ENCODE measurements around the gene NRP2.

NRP2 gene

DNA sequence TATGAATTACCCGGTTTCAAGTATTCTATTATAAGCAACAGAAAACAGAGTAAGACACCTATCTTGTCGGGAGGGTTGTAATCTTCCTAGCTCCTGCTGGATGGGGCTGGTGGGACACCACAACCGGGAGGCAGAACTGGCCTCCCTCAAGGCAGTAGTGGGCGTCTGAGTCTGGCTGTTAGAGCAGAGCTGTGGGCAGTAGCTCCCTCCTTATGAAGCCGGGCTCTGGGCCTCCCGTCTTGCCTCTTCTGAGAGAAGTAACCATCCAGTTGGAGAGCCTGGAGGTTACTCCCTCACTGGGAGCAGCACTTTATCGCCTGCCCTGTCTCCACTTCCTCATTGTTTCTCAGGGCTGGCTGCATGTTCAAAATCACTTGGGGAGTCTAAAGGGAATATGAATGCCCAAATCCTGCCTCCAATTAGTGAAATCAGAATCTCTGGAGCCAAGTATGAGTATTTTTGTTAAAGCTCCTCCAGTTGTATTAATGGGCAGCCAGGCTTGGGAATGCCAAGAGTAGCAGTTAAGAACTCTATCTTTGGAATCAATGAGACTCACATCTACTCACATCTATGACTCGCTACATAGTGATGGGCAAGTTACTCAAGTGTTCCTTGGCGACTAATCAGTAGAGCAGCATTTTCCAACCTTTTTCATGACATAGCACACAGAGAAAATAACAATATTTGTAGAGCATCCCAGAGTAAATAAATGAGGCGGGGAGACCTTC lies 27.3 kb upstream of the NRP2 start:
- Mint-ChIP-seq H3K36me3 (ENCODE audit: low read depth) (no peaks in the 10 kb centered on the region), H3K27ac (no peak overlapping the region)

DNA sequence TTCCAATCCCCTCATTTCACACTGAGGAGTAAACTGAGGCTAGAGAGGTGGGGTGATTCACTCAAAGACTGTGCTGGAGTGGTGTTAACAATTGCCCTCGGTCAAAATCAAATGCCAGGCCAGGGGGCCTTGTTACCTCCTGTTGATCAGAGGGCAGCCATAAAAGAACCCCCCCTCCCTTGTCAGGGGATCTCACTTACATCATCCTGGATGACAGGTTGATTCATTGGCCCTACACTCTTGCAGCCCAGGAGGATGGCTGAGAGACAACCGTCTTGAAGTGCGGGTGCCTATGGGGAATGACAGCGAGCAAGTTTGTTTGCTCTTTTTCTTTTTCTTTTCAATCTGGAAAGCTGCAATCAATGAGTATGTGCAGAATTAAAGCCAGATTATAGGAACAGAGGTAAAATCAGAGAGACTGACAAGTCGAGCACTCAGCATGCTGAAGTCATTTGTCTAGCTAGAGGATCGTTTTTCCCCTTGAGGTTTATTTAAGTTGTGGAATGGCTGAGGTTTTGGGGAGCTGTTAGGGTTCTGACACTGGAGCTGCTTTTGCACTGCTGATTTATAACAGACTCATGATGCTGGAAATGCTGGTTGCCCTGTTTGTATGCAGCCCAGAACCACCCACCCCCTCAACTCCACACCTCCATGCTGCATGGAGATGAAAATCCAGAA lies 26.4 kb upstream of the NRP2 start:
- Mint-ChIP-seq H3K36me3 (ENCODE audit: low read depth) (no peaks in the 10 kb centered on the region), H3K27ac (no peak overlapping the region), H3K4me1 (ENCODE audit: low read depth) (peaks cover 16% of the 10 kb centered on the region), H3K27me3 (no peaks in the 10 kb centered on the region), H3K9me3 (no peaks in the 10 kb centered on the region), H3K4me3 (no peak overlapping the region)

More for the DNA sequence above, 27.3 kb upstream of the NRP2 start:
- Mint-ChIP-seq H3K9me3 (no peaks in the 10 kb centered on the region), H3K4me1 (ENCODE audit: low read depth) (peaks cover 7% of the 10 kb centered on the region), H3K27me3 (no peaks in the 10 kb centered on the region), H3K4me3 (no peak overlapping the region)

DNA sequence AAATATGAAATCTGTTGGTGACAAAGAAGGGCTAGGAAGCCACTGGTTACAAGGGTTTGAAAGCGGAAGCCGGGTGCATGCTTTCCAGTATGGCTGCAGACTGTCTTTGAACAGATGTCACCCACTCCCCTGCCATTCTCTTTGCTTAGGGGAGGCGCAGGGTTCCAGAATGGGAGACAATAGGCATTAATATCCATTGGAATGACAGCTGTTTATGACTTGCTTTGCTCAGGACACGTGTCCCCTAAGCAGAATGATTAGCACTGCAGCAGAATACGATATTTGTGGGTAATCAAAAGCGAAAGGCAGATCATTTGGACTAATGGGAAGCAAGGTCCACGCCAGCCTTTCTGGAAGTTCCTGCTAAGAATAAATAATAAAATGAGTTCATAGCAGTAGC lies 25.8 kb upstream of the NRP2 start:
- Mint-ChIP-seq H3K36me3 (ENCODE audit: low read depth) (no peaks in the 10 kb centered on the region), H3K9me3 (no peaks in the 10 kb centered on the region), H3K27ac (no peak overlapping the region)

DNA sequence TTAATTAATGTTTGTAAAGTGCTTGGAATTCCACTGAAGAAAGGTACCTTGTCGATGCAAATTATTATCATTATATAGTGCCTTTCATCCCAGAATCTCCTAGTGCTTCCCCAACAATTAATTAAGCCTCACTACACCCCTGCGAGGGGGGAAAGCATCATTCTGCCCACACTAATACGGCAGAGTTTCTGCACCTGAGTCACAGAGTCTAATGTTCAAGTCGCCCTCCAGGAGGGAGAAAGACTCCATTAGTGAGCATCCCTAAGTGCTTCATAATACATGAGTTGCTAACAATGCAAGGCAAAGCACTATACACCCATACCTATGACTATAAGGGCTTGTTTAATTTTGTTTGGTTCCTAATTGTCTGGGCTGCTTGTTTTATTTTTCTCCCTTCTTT lies 25.4 kb upstream of the NRP2 start:
- Mint-ChIP-seq H3K27ac (no peak overlapping the region), H3K4me1 (ENCODE audit: low read depth) (peaks cover 26% of the 10 kb centered on the region), H3K27me3 (no peaks in the 10 kb centered on the region), H3K9me3 (no peaks in the 10 kb centered on the region), H3K36me3 (ENCODE audit: low read depth) (no peaks in the 10 kb centered on the region), H3K4me3 (no peak overlapping the region)

More for the DNA sequence above, 25.8 kb upstream of the NRP2 start:
- peaks cover 21% of the 10 kb centered on the region for H3K4me1 Mint-ChIP-seq (ENCODE audit: low read depth)
- H3K4me3 Mint-ChIP-seq: no peak overlapping the region
- no peaks in the 10 kb centered on the region for H3K27me3 Mint-ChIP-seq

DNA sequence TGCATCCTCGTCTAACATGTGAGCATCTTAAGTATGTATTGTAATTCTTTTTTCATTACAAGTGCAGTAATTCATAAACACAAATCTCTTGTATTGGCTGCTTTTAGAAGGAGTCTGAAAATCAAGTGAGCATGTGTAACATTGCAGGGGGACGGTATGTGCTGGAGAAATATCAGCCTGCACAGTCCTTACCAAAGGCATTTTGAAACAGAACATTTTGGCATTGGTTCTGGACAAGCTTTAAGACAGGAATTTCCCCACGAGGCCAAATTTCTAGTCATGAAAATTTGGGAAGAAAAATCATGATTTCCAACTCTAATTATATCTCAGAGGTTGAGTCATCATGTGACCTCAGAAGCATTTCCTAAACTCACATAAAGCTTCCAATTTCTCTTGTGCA lies 24.7 kb upstream of the NRP2 start:
- Mint-ChIP-seq H3K36me3 (ENCODE audit: low read depth) (no peaks in the 10 kb centered on the region), H3K9me3 (no peaks in the 10 kb centered on the region), H3K4me3 (no peak overlapping the region), H3K4me1 (ENCODE audit: low read depth) (peaks cover 32% of the 10 kb centered on the region), H3K27ac (no peak overlapping the region), H3K27me3 (no peaks in the 10 kb centered on the region)

DNA sequence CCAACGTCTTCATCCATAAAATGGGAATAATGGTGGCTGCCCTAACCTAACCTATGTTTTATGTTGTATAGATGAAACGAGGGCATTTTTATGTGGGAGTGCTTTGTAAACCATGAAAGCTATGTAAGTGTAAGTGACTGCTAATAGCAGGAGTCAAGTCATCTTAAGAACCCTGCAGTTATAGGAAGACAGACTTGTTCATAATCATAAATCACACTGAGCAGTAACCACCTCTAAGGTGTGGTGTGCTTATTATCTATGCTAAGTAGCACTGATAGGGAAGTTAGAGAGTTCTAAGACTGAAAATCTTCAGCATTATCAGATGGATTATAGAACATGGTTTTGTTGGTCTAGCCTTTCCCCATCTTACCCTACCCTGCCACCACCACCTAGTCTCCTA lies 24.2 kb upstream of the NRP2 start:
- Mint-ChIP-seq H3K4me3 (no peak overlapping the region), H3K9me3 (no peaks in the 10 kb centered on the region), H3K27me3 (no peaks in the 10 kb centered on the region), H3K4me1 (ENCODE audit: low read depth) (peaks cover 33% of the 10 kb centered on the region), H3K36me3 (ENCODE audit: low read depth) (no peaks in the 10 kb centered on the region), H3K27ac (no peak overlapping the region)

DNA sequence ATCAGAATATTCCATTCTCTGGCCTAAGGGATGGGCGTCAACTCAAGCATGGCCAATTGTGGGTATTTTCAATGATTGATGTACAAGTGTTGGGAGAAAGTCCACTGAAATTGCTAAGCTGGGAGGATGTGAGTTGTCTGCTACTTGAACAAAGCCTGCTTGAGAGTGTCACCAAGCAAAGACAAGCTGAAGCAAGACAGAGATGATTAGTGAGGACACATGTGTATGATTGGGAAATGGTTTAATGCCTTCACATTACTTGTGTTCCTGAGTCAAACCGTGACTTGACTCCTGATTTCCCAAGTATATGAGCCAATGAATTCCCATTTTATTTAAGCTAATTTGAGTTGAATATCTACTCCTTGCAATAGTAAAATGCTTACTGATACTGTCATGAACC lies 23.7 kb upstream of the NRP2 start:
- H3K4me1 Mint-ChIP-seq (ENCODE audit: low read depth): peaks cover 33% of the 10 kb centered on the region
- H3K9me3 Mint-ChIP-seq: no peaks in the 10 kb centered on the region
- H3K27ac Mint-ChIP-seq: no peak overlapping the region
- H3K4me3 Mint-ChIP-seq: no peak overlapping the region
- H3K36me3 Mint-ChIP-seq (ENCODE audit: low read depth): no peaks in the 10 kb centered on the region
- no peaks in the 10 kb centered on the region for H3K27me3 Mint-ChIP-seq

DNA sequence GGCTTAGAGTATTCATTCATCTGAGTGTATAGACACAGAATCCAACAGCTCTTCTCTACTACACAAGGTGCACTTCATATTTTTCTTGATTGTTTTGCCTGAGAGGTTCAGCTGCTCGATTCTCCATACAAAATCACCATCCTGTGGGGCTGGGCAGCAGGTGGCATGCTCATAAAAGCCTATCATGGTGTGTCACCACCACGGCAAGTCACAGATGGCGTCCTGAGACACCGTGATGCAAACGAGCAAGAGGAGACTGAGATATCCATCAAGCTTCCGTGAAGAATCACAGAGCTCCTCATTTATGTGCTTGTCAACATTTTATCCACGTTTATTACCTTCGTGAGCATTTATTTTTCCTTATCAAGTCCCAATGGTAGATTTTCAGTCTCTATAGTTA lies 22.4 kb upstream of the NRP2 start:
- H3K27ac Mint-ChIP-seq: no peak overlapping the region
- no peaks in the 10 kb centered on the region for H3K9me3 Mint-ChIP-seq
- H3K4me1 Mint-ChIP-seq (ENCODE audit: low read depth): peaks cover 33% of the 10 kb centered on the region
- no peaks in the 10 kb centered on the region for H3K27me3 Mint-ChIP-seq
- no peaks in the 10 kb centered on the region for H3K36me3 Mint-ChIP-seq (ENCODE audit: low read depth)
- no peak overlapping the region for H3K4me3 Mint-ChIP-seq

DNA sequence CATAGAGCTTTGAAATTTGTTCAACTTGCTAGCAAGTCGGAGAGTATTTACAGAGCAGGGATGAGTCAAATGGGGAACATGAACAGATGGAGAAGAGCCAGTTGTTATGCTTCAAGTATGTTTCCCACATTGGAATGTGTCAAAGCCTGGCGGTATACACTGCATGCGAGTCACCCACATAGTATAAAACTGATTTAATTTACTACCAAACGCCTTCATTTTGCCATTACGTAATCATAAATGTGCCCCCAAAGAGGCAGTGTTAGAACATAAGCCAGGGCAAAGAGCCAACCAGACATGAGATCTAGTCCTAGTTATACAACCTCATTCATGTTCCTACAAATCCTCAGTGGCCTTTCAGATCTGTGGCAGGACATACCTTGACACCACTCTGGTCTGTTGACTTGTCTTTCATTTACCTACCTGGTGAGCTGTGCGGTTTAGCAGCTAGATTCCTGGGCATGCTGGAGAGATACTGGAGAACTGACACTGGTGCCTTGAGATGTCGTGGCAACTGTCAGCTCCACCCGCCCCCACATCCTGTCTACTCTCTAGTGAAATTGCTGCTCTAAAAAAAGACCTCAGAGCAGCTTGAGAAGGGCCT lies 21.7 kb upstream of the NRP2 start:
- Mint-ChIP-seq H3K9me3 (no peaks in the 10 kb centered on the region), H3K27me3 (no peaks in the 10 kb centered on the region), H3K27ac (peak overlapping the region; percentile 23), H3K4me3 (no peak overlapping the region), H3K36me3 (ENCODE audit: low read depth) (no peaks in the 10 kb centered on the region), H3K4me1 (ENCODE audit: low read depth) (peaks cover 28% of the 10 kb centered on the region)

DNA sequence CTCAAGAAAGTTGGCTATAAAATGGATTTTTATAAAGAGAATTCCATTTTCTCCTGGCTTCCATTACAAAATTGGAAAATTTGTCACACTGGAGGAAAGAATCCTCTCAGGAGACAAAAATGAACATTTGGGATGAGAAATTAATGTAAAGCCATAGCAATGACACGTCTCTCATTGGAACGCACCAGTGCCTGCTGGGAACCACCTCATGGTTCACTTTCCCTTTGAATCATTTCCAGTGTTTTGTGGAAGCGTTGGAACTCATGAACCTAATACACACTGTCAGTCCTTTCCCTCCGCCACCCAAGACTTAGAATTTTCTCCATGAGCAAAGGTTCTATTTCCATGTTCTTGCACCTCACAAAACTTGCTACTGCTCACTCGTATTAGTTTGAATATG lies 21.0 kb upstream of the NRP2 start:
- H3K27me3 Mint-ChIP-seq: no peaks in the 10 kb centered on the region
- H3K4me3 Mint-ChIP-seq: no peak overlapping the region
- no peak overlapping the region for H3K27ac Mint-ChIP-seq
- H3K36me3 Mint-ChIP-seq (ENCODE audit: low read depth): no peaks in the 10 kb centered on the region
- H3K4me1 Mint-ChIP-seq (ENCODE audit: low read depth): peaks cover 28% of the 10 kb centered on the region
- H3K9me3 Mint-ChIP-seq: no peaks in the 10 kb centered on the region

DNA sequence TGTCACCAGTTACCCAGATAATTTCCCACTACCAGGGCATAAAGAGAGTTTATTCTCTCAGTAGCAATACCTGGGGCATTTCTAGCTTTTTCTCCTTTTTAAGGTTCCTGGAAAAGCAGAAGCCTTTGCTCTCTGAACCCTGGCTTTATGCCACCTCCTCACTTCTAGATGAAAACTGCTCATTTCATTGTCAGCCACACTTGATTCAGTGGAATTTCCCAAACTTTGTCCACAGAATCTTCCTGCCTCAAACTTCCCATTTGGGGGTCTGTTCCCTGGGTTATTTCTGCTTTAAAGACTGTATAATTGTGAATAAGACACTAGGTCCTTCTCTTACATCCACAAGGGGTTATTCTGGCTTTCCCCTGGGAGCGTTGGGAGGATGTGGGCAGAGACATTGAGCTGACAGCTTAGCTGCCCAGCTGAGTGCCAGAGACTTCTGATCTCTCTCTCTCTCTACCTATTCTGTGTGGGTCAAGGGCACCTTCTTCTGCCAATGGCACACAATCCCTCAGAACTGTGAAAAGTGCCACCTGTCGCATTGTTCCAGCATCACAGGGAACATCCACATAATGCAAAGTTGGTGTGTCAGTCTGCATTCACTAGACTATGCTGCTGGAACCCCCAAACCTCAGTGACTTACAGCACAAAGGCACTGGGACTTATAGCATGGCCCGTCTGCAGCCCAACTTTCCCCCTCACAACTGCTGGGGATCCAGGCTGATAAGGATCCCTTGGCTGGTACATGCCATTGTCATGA lies 19.9 kb upstream of the NRP2 start:
- Mint-ChIP-seq H3K9me3 (no peaks in the 10 kb centered on the region), H3K4me1 (ENCODE audit: low read depth) (peaks cover 28% of the 10 kb centered on the region), H3K27me3 (no peaks in the 10 kb centered on the region), H3K36me3 (ENCODE audit: low read depth) (no peaks in the 10 kb centered on the region), H3K27ac (no peak overlapping the region), H3K4me3 (no peak overlapping the region)

DNA sequence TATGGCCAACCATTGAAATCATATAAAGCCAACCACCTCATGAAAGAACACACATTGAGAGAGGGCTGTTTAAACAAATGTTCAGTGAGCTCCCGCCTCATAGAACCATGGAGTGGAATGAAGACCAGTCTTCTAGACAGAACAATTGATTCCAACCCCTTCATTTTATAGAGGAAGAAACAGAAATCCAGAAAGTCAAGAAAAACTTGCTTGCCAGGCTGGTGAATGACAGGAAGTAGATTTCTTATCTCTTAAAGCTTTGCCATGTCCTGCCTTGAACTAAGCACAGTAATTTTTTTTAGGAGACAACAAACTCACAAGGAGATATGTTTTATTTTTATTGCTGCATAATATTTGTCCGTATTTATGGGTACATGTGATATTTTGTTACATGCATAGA lies 16.5 kb upstream of the NRP2 start:
- Mint-ChIP-seq H3K9me3 (no peaks in the 10 kb centered on the region), H3K27ac (no peak overlapping the region), H3K27me3 (peaks cover 9% of the 10 kb centered on the region), H3K4me1 (ENCODE audit: low read depth) (peaks cover 18% of the 10 kb centered on the region), H3K36me3 (ENCODE audit: low read depth) (no peaks in the 10 kb centered on the region), H3K4me3 (no peak overlapping the region)

DNA sequence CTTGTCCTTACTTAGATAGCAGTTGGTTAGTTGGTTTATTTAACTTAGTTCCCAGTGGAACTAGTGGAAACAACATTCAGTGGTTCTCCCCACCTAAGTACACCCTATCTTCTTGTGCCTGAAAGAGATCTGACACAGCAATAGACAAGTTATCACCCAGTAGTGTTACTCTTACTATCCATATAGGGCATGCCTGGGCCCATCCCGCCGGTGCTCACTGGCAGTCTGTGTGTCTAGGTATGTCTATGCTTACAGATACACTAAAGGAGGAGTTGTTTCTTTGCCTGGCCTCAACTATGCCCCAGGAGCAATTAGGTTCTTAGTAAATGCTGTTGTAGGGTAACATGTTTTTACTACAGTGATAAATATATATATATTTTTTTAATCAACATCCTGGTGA lies 12.0 kb upstream of the NRP2 start:
- Mint-ChIP-seq H3K36me3 (ENCODE audit: low read depth) (no peaks in the 10 kb centered on the region), H3K4me1 (ENCODE audit: low read depth) (no peaks in the 10 kb centered on the region), H3K4me3 (no peak overlapping the region), H3K27ac (no peak overlapping the region), H3K27me3 (peaks cover 9% of the 10 kb centered on the region), H3K9me3 (no peaks in the 10 kb centered on the region)

DNA sequence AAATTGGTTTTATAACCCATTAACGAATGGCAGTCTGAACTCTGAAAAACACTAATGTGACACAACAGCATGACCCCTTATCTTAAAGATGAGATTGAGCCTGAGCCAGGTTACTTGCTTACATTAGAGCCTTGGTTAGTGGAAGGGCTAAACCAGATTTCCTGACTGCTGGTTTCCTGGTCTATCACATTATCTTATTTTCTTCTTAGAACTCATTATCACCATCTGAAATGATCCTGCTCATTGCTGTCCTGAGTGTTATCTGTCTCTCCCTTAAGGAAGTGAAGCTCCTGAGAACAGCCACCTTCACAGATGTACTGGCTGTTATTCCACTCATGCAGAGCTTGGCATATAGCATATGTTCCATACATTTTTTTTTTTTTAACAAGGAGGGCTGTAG lies 9.0 kb upstream of the NRP2 start:
- Mint-ChIP-seq H3K36me3 (ENCODE audit: low read depth) (no peaks in the 10 kb centered on the region), H3K4me1 (ENCODE audit: low read depth) (no peaks in the 10 kb centered on the region), H3K27ac (no peak overlapping the region), H3K27me3 (peaks cover 9% of the 10 kb centered on the region), H3K4me3 (no peak overlapping the region), H3K9me3 (no peaks in the 10 kb centered on the region)

DNA sequence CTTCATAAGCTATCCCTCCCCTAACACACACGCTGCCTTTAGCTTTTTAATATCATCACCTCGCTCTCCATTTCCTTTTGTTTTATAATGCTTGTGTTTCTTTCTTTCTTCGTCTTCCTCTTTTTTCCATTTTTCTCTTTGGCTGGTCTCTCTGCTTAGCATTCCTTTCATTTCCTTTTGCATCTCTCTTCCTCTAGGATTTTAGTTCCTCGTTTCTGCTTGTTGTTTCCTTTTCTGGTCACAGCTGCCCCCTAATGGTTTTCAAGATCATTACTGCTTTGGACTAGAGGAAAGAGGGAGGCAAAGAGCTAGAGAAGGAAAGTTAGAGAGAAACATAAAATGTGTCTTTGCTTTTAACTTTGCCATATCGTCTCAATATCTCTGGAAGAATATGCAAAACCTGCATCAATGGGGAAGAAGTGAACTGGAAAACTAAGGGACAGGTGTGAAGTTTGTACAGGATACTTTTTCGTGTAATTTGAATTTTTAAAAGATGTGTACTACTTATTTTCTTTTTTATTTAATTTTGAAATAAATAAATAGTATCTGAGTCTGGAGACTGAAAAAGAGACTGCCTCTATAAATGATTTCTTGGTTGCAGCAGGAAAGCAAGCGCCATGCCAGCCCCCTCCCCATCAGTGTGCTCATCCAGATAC lies 6.3 kb upstream of the NRP2 start:
- no peak overlapping the region for H3K4me3 Mint-ChIP-seq
- H3K27ac Mint-ChIP-seq: no peak overlapping the region
- no peaks in the 10 kb centered on the region for H3K36me3 Mint-ChIP-seq (ENCODE audit: low read depth)
- H3K9me3 Mint-ChIP-seq: no peaks in the 10 kb centered on the region
- peaks cover 3% of the 10 kb centered on the region for H3K4me1 Mint-ChIP-seq (ENCODE audit: low read depth)
- H3K27me3 Mint-ChIP-seq: peaks cover 15% of the 10 kb centered on the region

All from stimulated activated naive CD8-positive, alpha-beta T cell treated with anti-CD3 and anti-CD28 coated beads, Interleukin-15, Interleukin-2, amounts not matched to agents 100 ng/mL and 50 ng/mL, for 24 hours (primary cell).